A549 (cell line): ENCODE results near the gene CDC42EP4.

Experiments used
- EP300 ChIP-seq, 2 experiments: fragments of >200 bp; sonication (Bioruptor Twin); formaldehyde crosslinking; IDR thresholded peaks; 2 replicates in 1 of 2; 3 replicates in 1 of 2; pipeline ENCODE4 v1.6.1; 2016 to 2017
- JUNB ChIP-seq: fragments of >200 bp; sonication (Bioruptor Twin); formaldehyde crosslinking; IDR thresholded peaks from 2 replicates; pipeline ENCODE4 v1.6.1; 2016
- MAZ ChIP-seq: fragments of 150-350 bp; IDR thresholded peaks from 2 replicates; pipeline ENCODE4 v1.6.1; 2014; ENCODE audit warnings: antibody characterized with exemption, low read depth, low read length, borderline replicate concordance
- NR3C1 ChIP-seq: fragments of >200 bp; sonication (Bioruptor Twin); formaldehyde crosslinking; IDR thresholded peaks from 3 replicates; pipeline ENCODE4 v1.6.1; 2017
- PHF8 ChIP-seq: fragments of 200-600 bp; sonication (generic); IDR thresholded peaks from 2 replicates; pipeline ENCODE4 v1.6.1; 2016; ENCODE audit warnings: low read depth, mild to moderate bottlenecking, antibody characterized with exemption, moderate library complexity, borderline replicate concordance
- POLR2A ChIP-seq: IDR thresholded peaks from 2 replicates; pipeline ENCODE4 v1.6.1; 2012; ENCODE audit warnings: mild to moderate bottlenecking, low read length
- POLR2AphosphoS2 ChIP-seq: conservative IDR thresholded peaks from 2 replicates; pipeline ENCODE4 v1.6.1; 2012; ENCODE audit warnings: low read length, improper control_type of control experiment, inconsistent platforms
- RARB ChIP-seq: fragments of 250-450 bp; sonication (Bioruptor Pico); IDR thresholded peaks from 2 replicates; pipeline ENCODE4 v1.8.0; 2021; ENCODE audit warnings: mild to moderate bottlenecking, moderate library complexity
- SMC3 ChIP-seq: fragments of >200 bp; sonication (Bioruptor Twin); formaldehyde crosslinking; IDR thresholded peaks from 3 replicates; pipeline ENCODE4 v1.6.1; 2018; ENCODE audit warnings: inconsistent platforms
- SREBF2 ChIP-seq: fragments of 450-650 bp; IDR thresholded peaks from 2 replicates; pipeline ENCODE4 v1.6.1; 2014; ENCODE audit warnings: mild to moderate bottlenecking, moderate library complexity
- TF ChIP-seq, protein P1 (sequence below): fragments of >200 bp; sonication (Bioruptor Twin); formaldehyde crosslinking; IDR thresholded peaks from 3 replicates; pipeline ENCODE4 v1.5.1; 2016
- TF ChIP-seq, protein P2 (sequence below): fragments of 250-450 bp; sonication (Bioruptor Pico); IDR thresholded peaks from 2 replicates; pipeline ENCODE4 v1.5.0; 2021; ENCODE audit warnings: mild to moderate bottlenecking, moderate library complexity, borderline replicate concordance
- TF ChIP-seq, protein P3 (sequence below): fragments of 200-600 bp; sonication (generic); IDR thresholded peaks from 2 replicates; pipeline ENCODE4 v1.6.1; 2016; ENCODE audit warnings: antibody characterized with exemption, mild to moderate bottlenecking, moderate library complexity
- TF ChIP-seq, protein P4 (sequence below): IDR thresholded peaks from 2 replicates; pipeline ENCODE4 v1.6.1; 2012

DNA sequence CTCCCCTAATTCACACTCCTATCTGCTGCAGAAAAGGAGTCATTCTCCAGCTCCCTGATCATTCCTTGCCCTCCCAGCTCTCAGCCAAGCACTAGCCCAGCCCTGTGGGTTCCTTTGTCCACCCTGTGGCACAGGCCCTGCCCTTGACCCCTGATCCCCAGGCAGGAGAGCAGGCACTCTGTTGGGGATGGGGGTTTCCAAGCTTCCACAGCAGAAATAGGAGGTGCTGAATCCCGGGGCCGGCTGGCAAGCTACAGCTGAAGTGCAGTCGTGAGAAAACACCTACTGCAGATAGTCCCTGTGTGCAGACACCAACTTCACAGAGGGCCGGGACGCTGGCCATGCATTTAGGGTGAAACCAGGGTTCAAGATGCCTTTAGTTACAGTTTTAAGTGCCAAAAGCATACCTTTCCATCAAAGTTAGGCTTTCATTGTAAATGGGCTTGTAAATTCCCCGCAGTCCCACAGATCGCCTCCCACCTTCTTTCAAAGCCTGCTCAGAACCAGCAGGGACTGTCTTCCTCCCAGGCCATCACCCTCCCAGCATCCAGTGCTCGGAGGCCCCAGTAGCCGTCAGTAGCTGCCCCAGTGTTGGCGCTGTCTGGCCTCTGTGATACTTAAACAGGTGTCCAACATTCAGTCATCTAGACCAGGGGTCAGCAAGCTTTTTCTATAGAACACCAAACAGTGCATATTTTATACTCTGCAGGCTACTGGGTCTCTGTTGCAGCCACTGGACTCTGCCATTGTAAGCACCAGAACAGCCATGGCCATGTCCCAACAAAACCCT lies 60.8 kb downstream of the CDC42EP4 start:
- TF ChIP-seq, protein P1, sequence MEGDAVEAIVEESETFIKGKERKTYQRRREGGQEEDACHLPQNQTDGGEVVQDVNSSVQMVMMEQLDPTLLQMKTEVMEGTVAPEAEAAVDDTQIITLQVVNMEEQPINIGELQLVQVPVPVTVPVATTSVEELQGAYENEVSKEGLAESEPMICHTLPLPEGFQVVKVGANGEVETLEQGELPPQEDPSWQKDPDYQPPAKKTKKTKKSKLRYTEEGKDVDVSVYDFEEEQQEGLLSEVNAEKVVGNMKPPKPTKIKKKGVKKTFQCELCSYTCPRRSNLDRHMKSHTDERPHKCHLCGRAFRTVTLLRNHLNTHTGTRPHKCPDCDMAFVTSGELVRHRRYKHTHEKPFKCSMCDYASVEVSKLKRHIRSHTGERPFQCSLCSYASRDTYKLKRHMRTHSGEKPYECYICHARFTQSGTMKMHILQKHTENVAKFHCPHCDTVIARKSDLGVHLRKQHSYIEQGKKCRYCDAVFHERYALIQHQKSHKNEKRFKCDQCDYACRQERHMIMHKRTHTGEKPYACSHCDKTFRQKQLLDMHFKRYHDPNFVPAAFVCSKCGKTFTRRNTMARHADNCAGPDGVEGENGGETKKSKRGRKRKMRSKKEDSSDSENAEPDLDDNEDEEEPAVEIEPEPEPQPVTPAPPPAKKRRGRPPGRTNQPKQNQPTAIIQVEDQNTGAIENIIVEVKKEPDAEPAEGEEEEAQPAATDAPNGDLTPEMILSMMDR = no peak
- TF ChIP-seq SMC3 (no peak), EP300 (IDR thresholded peaks at IDR 0.05) (no peak), NR3C1 (no peak), SREBF2 (no peak), JUNB (no peak), PHF8 (no peak), POLR2A (no peak), POLR2AphosphoS2 (no peak), MAZ (no peak), RARB (CRISPR knock-in tag) (no peak)
- TF ChIP-seq, protein P2, sequence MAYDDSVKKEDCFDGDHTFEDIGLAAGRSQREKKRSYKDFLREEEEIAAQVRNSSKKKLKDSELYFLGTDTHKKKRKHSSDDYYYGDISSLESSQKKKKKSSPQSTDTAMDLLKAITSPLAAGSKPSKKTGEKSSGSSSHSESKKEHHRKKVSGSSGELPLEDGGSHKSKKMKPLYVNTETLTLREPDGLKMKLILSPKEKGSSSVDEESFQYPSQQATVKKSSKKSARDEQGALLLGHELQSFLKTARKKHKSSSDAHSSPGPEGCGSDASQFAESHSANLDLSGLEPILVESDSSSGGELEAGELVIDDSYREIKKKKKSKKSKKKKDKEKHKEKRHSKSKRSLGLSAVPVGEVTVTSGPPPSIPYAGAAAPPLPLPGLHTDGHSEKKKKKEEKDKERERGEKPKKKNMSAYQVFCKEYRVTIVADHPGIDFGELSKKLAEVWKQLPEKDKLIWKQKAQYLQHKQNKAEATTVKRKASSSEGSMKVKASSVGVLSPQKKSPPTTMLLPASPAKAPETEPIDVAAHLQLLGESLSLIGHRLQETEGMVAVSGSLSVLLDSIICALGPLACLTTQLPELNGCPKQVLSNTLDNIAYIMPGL = no peak
- TF ChIP-seq, protein P3, sequence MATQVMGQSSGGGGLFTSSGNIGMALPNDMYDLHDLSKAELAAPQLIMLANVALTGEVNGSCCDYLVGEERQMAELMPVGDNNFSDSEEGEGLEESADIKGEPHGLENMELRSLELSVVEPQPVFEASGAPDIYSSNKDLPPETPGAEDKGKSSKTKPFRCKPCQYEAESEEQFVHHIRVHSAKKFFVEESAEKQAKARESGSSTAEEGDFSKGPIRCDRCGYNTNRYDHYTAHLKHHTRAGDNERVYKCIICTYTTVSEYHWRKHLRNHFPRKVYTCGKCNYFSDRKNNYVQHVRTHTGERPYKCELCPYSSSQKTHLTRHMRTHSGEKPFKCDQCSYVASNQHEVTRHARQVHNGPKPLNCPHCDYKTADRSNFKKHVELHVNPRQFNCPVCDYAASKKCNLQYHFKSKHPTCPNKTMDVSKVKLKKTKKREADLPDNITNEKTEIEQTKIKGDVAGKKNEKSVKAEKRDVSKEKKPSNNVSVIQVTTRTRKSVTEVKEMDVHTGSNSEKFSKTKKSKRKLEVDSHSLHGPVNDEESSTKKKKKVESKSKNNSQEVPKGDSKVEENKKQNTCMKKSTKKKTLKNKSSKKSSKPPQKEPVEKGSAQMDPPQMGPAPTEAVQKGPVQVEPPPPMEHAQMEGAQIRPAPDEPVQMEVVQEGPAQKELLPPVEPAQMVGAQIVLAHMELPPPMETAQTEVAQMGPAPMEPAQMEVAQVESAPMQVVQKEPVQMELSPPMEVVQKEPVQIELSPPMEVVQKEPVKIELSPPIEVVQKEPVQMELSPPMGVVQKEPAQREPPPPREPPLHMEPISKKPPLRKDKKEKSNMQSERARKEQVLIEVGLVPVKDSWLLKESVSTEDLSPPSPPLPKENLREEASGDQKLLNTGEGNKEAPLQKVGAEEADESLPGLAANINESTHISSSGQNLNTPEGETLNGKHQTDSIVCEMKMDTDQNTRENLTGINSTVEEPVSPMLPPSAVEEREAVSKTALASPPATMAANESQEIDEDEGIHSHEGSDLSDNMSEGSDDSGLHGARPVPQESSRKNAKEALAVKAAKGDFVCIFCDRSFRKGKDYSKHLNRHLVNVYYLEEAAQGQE = no peak
- TF ChIP-seq, protein P4, sequence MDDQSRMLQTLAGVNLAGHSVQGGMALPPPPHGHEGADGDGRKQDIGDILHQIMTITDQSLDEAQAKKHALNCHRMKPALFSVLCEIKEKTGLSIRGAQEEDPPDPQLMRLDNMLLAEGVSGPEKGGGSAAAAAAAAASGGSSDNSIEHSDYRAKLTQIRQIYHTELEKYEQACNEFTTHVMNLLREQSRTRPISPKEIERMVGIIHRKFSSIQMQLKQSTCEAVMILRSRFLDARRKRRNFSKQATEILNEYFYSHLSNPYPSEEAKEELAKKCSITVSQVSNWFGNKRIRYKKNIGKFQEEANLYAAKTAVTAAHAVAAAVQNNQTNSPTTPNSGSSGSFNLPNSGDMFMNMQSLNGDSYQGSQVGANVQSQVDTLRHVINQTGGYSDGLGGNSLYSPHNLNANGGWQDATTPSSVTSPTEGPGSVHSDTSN = no peak
